GM12892 (cell line): ENCODE data around the gene SELENOO.

ENCODE experiments used
- DNase-seq: peaks from one replicate; pipeline ENCODE4 v3.0.0; 2011; ENCODE audit not compliant: insufficient read length
- FAIRE-seq: peaks from 2 replicates; lab custom pipeline; 2011; peaks lifted over from hg19 to GRCh38; lab: Jason Lieb, UNC
- POLR2A ChIP-seq: IDR thresholded peaks from 2 replicates; pipeline ENCODE4 v1.6.1; 2011; ENCODE audit warnings: low read depth, low read length, control low read depth
- POLR2AphosphoS5 ChIP-seq: IDR thresholded peaks from 2 replicates; pipeline ENCODE4 v1.6.1; 2011; ENCODE audit warnings: low read depth, low read length, control low read depth
- TAF1 ChIP-seq: IDR thresholded peaks from 2 replicates; pipeline ENCODE4 v1.6.1; 2011; ENCODE audit warnings: low read depth, mild to moderate bottlenecking, control low read depth, low read length, borderline replicate concordance

SELENOO gene

GRCh38 chr22:50217543-50218152 is 16.8 kb downstream of the SELENOO start:
- no peak for TF ChIP-seq POLR2A
- no peak for TF ChIP-seq POLR2AphosphoS5
- no peak for TF ChIP-seq TAF1
- DNase-seq (no peak), FAIRE-seq (no peak)

DNA sequence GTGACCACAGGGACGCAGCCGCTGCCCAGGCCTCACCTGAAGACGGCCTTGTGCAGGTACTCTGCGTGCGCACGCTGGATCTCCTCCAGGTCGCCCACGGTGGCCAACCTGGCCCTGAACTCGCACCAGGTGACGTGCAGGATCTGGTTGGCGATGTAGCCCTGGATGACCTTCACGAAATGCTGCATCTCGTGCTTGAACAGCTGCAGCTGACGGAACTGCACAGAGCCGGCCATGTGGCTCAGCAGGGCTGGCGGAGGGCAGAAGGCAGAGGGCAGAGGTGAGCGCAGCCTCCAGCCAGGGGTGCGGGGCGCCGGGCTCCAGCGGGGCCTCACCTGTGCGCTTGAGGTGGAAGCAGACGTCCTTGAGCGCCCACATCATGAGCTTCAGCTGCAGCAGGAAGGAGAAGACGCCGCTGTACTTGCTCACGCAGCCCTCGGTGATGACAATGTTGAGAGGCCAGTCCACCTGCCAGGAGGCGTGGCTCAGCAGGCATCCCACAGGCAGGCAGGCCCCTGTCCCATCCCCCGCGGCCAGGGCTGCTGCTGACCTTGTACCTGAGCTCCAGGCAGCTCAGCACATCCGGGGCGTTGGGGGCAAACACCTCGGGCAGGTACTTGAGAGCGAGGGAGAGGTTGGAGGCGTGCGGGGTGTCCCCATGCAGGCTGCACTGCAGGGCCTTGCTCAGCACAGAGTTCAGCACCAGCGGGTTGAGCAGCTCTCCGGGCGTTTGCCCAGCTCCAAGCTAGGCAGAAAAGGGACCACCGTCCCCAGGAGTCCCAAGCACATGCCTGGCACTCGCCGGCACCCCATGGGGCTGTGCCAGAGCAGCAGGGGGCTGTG is 17.6 kb downstream of the SELENOO start:
- TF ChIP-seq POLR2A (no peak), TAF1 (no peak), POLR2AphosphoS5 (no peak)
- no peak for FAIRE-seq

GRCh38 chr22:50218996-50219727 is 18.4 kb downstream of the SELENOO start:
- TF ChIP-seq TAF1 (no peak), POLR2A (0 out of 2 replicates have a peak, but pooled peaks have one; percentile 6), POLR2AphosphoS5 (no peak)
- DNase-seq = no peak
- no peak for FAIRE-seq

More for the DNA sequence above, 17.6 kb downstream of the SELENOO start:
- DNase-seq = no peak

GRCh38 chr22:50219800-50220602 is 19.2 kb downstream of the SELENOO start:
- TF ChIP-seq TAF1 (no peak), POLR2AphosphoS5 (0 out of 2 replicates have a peak, but pooled peaks have one; percentile 19)
- FAIRE-seq = no peak
- DNase-seq = no peak

GRCh38 chr22:50220603-50221409 is 20.0 kb downstream of the SELENOO start:
- TF ChIP-seq POLR2AphosphoS5 (no peak), POLR2A (no peak), TAF1 (no peak)
- FAIRE-seq = no peak
- no peak for DNase-seq

- DNase-seq = no peak
- no peak for FAIRE-seq
- no peak for TF ChIP-seq TAF1
- no peak for TF ChIP-seq POLR2AphosphoS5
- TF ChIP-seq POLR2A = no peak
These were observed 20.8 kb downstream of the SELENOO start for GRCh38 chr22:50221410-50222300.

- FAIRE-seq (no peak), DNase-seq (no peak)
- TF ChIP-seq POLR2A (no peak), TAF1 (no peak), POLR2AphosphoS5 (no peak)
These were observed 21.7 kb downstream of the SELENOO start for GRCh38 chr22:50222508-50222907.

DNA sequence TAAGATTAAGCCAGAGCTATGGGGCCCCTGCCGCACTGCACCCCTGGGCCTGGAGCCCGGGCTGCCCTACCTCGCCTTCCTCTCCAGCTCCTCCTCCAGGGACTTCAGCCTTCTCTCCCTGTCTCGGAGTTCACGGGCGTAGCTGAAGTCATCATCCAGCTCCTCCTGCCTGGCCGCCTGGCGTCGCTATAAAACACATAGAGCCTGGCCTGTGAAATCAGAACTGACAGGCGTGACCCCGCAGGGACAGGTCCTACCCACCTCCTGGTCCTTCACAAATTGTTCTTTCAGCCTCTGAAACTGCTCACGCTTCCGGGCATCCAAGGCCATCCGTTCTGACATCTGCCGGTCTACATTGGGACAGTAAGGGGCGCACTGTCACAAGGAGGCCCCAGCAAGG is 23.3 kb downstream of the SELENOO start:
- no peak for DNase-seq
- FAIRE-seq = no peak
- no peak for TF ChIP-seq POLR2A
- TF ChIP-seq POLR2AphosphoS5 = no peak
- no peak for TF ChIP-seq TAF1
